HG03457 (cell line): ENCODE data around the gene CDK10.

Experiments used
- ATAC-seq: cut with Tn5 transposase; IDR thresholded peaks from one replicate; pipeline ENCODE4 v1.9.1; 2021; ENCODE audit warnings: moderate number of reproducible peaks; ENCODE audit not compliant: unreplicated experiment

CDK10 gene

DNA sequence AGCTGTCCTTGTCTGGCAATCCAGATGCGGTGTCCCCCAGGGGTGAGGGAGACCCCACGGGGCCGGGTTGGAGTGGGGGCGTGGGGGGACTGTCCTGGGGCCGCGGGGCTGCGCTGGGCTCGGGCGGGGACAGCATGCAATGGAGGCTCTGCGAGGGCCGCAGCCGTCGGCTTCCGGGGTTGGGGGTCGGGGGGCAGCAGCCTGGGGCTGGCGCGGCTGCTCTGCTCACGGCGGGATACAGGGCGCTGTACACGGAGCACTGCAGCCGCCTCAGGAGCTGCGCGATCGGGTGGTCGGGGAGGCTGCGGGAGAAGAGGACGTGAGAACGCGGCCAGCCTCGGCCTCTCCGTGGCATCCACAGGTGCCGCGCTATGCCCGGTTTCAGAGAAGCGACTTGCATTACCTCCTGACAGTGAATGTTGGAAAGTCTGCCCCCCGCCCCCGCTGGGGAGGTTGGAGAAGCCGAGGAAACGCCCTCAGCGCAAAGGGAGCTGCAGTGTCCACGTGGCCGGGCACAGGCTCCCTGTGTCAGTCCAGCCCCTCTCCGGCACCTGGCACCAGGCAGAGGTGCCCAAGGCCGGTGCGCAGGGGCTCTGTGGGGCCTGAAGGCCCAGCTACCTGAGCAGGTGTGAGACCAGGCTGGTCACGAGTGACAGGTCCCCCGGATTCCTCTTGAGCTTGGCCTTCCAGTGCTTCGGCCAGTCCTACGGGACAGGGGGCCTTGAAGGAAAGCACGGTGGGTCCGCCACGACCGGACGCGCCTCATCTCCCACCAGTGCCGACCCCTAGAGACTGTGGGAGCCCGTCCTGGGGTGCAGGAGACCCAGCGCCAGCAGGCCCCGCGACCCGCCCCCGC lies 24.4 kb downstream of the CDK10 start:
- no peak for ATAC-seq

DNA sequence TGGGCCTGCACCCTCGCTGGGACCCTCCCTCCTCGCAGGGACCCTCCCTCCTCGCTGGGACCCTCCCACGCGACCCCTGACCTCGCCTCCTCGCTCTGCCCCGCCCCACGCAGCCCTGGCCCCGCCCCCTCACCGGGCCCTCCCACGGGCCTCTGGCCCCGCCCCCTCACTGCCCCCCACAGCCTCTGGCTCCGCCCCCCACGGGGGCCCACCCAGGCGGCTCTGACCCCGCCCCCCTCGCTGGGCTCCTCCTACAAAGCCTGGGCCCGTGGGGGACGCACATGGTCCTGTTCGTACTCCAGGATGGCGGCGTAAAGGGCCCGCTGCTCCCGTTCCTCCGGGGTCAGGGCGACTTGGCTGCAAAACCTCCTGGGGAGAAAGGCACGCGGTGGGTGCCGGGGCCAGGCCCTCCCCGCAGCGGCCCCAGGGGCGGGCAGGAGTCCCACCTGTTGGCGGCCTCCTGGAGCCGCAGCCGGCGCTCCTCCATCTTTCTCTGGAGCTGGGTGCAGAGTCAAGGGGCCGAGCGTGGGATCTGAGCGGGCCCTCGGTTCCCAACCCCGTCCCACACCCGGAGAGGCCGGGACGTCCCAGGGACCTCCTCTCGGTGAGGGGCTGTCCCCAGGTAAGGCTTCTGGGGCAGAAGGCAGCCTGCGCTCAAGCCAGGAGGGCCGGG lies 25.2 kb downstream of the CDK10 start:
- no peak for ATAC-seq

DNA sequence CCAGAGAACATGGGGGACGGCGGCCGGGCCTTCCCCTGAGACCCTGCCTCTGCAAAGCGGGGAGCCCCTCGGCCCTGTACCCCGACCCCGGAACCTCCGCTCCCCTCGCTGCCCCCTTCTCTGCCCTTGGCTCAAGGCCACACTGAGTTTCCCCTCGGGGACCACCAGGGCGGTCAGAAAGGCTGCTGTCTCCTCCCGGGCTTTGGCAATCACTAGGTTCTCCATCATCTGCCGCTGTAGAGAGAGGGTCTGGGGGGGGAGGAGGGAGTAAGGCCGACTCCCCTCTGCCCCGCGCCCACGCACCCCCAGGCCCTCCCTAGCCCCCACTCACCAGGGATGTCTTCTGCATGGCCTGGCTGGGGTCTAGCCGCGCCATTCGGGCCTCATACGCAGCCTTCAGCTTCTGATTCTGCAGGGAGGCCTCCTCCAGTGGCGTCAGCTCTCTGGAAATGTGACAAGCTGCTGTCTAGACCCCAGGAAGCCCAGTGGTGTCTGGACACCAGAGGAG lies 25.8 kb downstream of the CDK10 start:
- no peak for ATAC-seq

DNA sequence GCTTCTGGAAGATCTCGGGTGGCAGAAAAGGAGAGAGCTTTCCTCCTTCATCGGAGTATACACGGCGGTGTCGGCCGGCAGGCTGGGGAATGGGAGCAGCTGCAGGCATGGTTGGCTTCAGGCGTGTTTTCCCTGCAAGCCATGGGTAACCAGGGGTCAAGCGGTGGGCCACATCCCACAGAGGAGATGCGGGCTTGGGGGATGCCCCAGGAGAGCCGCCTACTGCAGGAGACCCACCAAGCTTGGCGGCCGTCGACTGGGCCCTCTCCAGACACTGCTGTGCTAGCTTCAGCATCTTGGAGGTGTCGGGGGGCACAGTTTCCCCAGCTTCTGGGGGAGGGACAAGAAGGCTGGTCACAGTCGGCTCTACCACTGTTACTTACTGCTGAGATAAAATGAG lies 30.0 kb downstream of the CDK10 start:
- no peak for ATAC-seq

DNA sequence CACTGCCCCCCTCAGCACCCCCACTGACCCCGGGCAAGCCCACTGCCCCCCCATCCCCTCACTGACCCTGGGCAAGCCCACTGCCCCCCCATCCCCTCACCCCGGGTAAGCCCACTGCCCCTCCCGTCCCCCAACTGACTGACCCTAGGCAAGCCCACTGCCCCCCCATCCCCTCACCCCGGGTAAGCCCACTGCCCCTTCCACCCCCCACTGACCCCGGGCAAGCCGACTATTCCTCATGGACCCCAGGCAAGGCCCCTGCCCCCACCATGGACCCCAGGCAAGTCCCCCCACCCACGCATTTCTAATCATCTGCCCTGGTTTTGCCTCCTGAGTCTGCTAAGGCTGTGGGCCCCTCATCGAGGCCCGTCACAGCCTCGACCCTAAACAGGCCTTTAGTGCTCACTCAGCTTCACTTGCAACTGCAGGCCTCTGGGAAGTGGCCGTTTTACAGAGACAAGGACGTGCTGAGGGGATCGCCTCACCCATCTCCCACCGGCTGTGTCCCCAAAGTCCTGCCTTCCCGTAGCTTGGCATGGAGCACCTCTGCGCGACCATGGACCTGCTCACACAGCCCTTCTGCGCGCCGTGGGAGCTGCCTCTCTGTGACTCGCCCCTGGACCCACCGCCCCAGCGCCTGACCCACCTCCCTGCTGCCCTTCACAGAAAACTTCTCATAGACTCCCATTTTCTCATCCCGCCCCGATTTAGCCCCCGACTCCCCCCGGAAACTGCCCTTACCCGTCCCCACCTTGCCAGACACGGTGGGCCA lies 30.6 kb downstream of the CDK10 start:
- no peak for ATAC-seq

DNA sequence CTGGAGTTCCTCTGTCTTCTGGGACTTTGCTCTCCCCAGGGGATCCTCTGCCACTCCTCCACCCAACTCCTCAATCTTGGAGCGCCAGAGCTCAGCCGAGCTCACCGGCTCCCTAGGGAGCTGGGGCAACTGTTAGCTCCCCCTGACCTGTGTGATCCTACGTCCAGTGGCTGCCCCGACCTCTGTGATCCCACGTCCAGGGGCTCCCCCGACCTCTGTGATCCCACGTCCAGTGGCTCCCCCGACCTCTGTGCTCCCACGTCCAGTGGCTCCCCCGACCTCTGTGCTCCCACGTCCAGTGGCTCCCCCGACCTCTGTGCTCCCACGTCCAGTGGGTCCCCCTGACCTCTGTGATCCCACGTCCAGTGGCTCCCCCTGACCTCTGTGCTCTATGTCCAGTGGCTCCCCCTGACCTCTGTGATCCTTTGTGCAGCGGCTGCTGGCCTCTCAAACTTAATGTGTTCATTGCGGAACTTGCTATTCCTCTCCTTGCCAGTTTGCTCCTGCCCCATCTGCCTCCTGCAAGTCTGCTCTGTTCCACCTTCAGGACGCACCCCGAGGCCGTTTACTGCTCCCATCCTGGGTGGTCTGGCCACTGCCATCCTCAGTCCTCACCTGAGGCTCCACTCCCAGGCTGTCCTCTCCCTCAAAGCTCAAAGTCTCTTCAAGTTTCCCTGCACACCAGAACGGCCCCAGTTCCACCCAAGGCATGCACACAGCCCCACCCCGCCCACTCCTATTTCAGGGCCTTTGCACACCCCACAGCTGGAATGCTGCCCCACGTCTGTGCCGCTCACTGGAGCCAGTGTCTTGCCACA lies 31.4 kb downstream of the CDK10 start:
- no peak for ATAC-seq

GRCh38 chr16:89720551-89720812 lies 34.0 kb downstream of the CDK10 start:
- ATAC-seq: no peak

- no peak for ATAC-seq
These were observed 34.5 kb downstream of the CDK10 start, which contains the start of the genes VPS9D1 and ZNF276 for GRCh38 chr16:89720813-89721545. Gene VPS9D1, minus strand, starts transcription at chr16:89720898. Its CDS starts 37 bp downstream, at chr16:89720861. Gene ZNF276, plus strand, starts transcription at chr16:89721537. Its CDS starts 104 bp downstream, at chr16:89721641.

DNA sequence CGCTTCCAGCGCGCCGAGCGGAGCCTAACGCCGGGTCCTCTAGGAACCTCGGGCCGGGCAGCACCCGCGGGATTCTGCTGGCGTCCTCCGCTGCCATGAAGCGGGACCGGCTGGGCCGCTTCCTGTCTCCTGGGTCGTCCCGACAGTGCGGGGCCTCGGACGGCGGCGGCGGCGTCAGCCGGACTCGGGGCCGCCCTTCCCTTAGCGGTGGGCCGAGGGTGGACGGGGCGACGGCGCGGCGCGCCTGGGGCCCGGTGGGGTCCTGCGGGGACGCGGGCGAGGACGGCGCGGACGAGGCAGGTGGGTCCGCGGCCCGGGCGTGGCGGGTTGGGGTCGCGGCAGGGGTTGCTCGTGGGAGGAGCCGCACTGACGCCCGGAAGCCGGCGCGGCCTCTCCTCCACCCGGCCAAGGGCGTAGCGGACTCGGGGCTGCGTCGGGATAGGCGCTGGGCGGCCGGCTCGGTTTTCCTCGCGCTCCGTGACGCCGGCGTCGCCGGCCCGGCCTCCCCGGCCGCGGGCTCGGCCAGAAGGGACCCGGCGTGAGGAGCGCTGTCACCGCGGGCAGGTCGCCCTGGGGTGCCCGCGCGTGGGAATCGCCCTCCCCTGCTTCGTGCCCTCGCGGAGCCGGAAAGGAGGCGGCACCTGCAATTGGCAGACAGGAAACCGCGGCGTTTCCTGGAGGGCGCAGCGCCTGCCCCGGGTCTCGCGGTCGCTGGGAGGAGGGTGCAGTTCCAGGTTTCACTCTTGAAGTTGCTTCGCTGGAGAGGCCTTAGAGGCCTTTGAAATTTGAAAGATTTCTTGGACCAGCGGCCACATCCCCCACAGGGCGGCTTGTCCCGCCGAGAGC lies 35.3 kb downstream of the CDK10 start:
- no peak for ATAC-seq

DNA sequence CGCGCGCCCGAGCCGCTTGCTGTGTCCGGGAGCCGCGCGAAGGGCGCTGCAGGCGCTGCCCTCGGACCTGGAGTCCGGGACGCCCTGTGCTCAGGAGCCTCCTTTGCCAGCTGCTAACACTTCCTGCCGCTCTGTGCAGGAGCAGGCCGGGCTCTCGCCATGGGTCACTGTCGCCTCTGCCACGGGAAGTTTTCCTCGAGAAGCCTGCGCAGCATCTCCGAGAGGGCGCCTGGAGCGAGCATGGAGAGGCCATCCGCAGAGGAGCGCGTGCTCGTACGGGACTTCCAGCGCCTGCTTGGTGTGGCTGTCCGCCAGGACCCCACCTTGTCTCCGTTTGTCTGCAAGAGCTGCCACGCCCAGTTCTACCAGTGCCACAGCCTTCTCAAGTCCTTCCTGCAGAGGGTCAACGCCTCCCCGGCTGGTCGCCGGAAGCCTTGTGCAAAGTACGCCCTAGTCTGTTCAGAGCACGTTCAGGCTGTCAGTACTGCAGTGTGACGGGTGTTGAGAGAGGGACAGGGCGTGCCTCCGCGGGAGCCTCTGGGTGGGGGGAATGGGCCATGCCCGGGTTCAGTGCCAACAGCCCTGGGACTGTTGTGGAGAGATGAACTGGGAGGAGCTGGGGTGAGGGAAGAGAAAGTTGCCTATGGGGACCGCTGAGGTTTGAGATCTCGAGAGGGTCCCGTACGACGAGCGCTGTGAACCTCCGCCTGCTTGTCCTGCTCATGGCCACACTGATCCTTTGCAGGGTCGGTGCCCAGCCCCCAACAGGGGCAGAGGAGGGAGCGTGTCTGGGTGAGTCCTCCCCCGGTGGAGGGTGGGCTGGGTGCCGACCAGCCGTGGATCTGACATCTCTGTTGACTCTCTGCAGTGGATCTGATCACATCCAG lies 36.1 kb downstream of the CDK10 start:
- ATAC-seq: no peak

DNA sequence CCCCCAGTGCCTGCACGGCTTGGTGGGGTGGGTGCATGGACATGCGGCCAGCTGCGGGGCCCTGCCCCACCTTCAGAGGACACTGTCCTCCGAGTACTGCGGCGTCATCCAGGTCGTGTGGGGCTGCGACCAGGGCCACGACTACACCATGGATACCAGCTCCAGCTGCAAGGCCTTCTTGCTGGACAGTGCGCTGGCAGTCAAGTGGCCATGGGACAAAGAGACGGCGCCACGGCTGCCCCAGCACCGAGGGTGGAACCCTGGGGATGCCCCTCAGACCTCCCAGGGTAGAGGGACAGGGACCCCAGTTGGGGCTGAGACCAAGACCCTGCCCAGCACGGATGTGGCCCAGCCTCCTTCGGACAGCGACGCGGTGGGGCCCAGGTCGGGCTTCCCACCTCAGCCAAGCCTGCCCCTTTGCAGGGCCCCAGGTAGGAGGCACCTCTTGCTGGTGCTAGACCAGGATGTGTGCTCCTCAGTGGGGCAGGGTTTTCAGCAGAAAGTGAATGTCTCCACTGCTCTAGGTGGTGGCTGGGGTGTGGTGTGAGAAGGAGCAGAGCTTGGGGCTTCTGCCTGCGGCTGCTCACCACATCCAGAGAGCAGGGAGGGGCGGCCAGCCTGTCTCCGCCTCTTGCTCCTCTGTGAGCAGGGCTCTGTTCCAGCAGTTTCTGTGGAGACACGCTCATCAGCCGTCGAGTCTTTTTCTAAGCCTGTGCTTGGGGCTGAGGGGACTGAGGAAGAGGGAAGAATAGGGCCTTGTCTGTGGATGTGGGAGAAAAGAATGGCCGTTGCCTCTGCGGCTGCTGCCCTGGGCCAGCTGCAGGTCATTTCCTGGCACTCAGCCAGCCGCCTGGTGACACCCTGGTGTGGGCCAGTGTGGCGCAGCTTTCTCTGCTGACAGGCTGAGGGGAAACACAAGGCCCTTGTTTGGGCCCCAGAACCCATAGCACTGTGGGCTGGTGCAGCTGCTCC lies 37.1 kb downstream of the CDK10 start:
- no peak for ATAC-seq

DNA sequence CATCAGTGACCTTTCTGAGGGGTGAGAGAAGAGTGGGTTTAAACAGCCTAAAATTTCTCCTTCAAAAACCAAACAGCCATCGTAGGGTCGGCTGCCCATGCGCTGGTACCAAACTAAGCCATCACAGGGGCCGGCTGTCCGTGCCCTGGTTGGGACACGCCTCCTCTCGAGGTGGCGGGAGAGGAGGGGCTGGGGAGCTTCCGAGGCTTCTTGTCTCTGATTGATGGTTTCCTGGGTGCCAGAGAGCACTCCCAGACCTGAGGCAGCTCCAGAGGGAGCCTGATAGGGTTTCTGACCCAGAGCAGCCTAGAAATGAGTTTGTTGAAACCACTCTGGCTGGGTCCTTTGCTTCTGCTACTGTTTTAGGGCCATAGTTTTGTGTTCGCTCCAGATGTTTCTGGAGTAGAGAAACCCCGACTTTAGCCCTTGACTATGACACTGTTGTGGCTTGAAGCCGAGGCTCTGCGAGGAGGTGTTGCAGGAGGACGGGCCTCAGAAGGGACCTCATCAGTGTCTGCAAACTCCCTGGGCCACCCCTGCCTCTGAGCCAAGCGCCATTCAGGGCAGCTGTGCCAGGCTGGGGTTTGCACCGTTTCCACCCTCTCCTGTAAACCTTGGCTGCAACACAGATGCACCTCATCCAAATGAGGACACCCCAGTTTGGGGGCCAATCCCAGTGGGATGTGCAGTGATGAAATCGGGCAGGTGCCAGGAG lies 41.1 kb downstream of the CDK10 start:
- ATAC-seq: no peak

DNA sequence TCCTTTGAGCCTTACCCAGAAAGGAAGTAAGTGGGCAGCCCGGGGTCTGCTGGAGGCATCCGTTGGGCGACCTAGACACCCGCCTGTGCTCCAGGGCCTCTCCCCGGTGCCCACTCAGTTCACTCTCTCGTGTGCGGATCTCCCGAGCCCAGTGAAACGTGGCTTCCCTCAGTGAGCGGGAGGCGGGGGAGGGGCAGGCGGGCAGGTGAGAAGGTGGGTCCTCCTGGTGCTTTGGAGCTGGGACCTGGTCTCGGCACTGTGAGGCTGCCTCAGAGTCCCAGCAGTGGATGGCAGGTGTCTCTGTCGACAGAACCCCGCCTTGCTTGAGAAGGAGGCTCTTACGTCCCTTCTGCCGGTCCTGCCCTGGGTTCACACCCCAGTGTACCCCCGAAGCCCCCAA lies 42.8 kb downstream of the CDK10 start:
- ATAC-seq: no peak

DNA sequence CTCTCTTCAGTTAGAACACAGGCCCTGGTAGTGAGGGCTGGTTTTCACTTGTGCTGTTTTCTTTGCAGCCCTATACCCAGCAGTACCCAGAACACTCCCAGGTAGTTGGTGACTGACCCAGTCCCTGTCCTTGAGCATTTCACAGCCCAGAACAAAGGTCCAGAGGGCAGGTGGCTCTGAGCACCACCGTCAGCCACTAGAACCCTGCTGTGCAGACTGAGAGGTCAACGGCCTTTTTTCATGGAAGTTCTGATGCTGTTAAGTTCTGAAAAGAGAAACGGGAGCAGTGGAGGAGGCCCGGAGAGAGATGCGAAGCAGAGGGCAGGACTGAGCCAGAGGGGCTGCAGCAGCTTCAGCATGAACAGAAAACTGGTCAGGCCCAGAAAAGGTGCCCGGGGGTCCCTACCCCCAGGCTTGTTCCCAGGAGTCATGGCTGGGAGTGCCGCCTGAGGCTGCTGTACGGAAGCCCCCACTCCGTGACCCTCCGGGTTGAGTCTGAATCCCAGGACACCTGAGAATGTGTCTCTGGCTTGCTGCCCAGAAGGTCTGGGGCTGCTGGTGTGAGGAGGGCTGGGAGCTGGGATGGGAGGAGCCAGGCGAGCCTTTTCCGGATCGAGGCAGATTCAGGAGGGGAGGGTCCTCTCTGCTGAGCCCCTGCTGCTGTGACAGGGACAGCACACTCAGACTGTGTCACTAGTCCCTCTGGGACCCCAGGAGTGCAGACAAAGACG lies 43.5 kb downstream of the CDK10 start:
- no peak for ATAC-seq

GRCh38 chr16:89730610-89731234 lies 44.2 kb downstream of the CDK10 start:
- ATAC-seq: no peak
